AG10803 (cell line): ENCODE results near the gene IGF1R.
A peak's percentile ranks its signal among the peaks of the same experiment; 100 is the strongest.

Experiments
- DNase-seq: peaks from one replicate; pipeline ENCODE4 v3.0.0; 2010; ENCODE audit warnings: low read depth
- H3K4me3 ChIP-seq: 2 replicates; pipeline ENCODE4 v1.5.1; 2011; ENCODE audit warnings: mild to moderate bottlenecking, low read length, control low read depth
- CTCF ChIP-seq: conservative IDR thresholded peaks from 2 replicates; pipeline ENCODE4 v1.5.1; 2011; ENCODE audit warnings: mild to moderate bottlenecking, low read length, control low read depth, inconsistent platforms

The IGF1R gene

GRCh38 chr15:98770984-98771383 lies 122.6 kb downstream of the IGF1R start:
- no peak for TF ChIP-seq CTCF
- DNase-seq = no peak
- H3K4me3 ChIP-seq = no peak overlapping the region

GRCh38 chr15:98771541-98771940 lies 123.2 kb downstream of the IGF1R start:
- no peak overlapping the region for H3K4me3 ChIP-seq
- no peak for DNase-seq
- TF ChIP-seq CTCF = no peak

GRCh38 chr15:98772895-98773294 lies 124.6 kb downstream of the IGF1R start:
- no peak for TF ChIP-seq CTCF
- no peak for DNase-seq
- no peak overlapping the region for H3K4me3 ChIP-seq

GRCh38 chr15:98773616-98774015 lies 125.3 kb downstream of the IGF1R start:
- DNase-seq = no peak
- TF ChIP-seq CTCF = no peak
- no peak overlapping the region for H3K4me3 ChIP-seq

- no peak overlapping the region for H3K4me3 ChIP-seq
- DNase-seq = no peak
- no peak for TF ChIP-seq CTCF
These were observed 126.6 kb downstream of the IGF1R start for GRCh38 chr15:98774756-98775497.

GRCh38 chr15:98775498-98776230 lies 127.3 kb downstream of the IGF1R start:
- no peak for TF ChIP-seq CTCF
- no peak overlapping the region for H3K4me3 ChIP-seq
- peak; percentile 61 for DNase-seq
